GM19240 (cell line): Measurements from ENCODE around the gene BCAS3.

Experiments
- DNase-seq: peaks from one replicate; pipeline ENCODE4 v3.0.0; 2011; ENCODE audit warnings: low spot score; ENCODE audit not compliant: insufficient read length

Gene BCAS3

GRCh38 chr17:61330174-61331150 is 652.8 kb downstream of the BCAS3 start:
- no peak for DNase-seq

- no peak for DNase-seq
Measured at GRCh38 chr17:61331178-61331577, 653.5 kb downstream of the BCAS3 start.

GRCh38 chr17:61331886-61332285 is 654.2 kb downstream of the BCAS3 start:
- DNase-seq = no peak

- DNase-seq = no peak
Measured at GRCh38 chr17:61333136-61333535, 655.5 kb downstream of the BCAS3 start.

- DNase-seq = no peak
Measured at GRCh38 chr17:61334673-61335072, 657.0 kb downstream of the BCAS3 start.

- no peak for DNase-seq
Measured at GRCh38 chr17:61335105-61335844, 657.6 kb downstream of the BCAS3 start.

GRCh38 chr17:61335845-61336655 is 658.4 kb downstream of the BCAS3 start:
- DNase-seq = no peak

- DNase-seq = no peak
Measured at GRCh38 chr17:61337290-61337689, 659.6 kb downstream of the BCAS3 start.

GRCh38 chr17:61338000-61338798 is 660.5 kb downstream of the BCAS3 start:
- no peak for DNase-seq

GRCh38 chr17:61338874-61339478 is 661.3 kb downstream of the BCAS3 start:
- DNase-seq = no peak

GRCh38 chr17:61340431-61341209 is 663.0 kb downstream of the BCAS3 start:
- no peak for DNase-seq

- DNase-seq = no peak
Measured at GRCh38 chr17:61343576-61343975, 665.9 kb downstream of the BCAS3 start.

- DNase-seq = no peak
Measured at GRCh38 chr17:61345061-61345460, 667.4 kb downstream of the BCAS3 start.

- DNase-seq = no peak
Measured at GRCh38 chr17:61345825-61346666, 668.4 kb downstream of the BCAS3 start.

- DNase-seq = no peak
Measured at GRCh38 chr17:61349350-61349749, 671.7 kb downstream of the BCAS3 start.

- no peak for DNase-seq
Measured at GRCh38 chr17:61351745-61352407, 674.2 kb downstream of the BCAS3 start.

GRCh38 chr17:61352408-61352770 is 674.7 kb downstream of the BCAS3 start:
- no peak for DNase-seq
